ENCODE results near the gene FPGS.

Gene FPGS

DNA sequence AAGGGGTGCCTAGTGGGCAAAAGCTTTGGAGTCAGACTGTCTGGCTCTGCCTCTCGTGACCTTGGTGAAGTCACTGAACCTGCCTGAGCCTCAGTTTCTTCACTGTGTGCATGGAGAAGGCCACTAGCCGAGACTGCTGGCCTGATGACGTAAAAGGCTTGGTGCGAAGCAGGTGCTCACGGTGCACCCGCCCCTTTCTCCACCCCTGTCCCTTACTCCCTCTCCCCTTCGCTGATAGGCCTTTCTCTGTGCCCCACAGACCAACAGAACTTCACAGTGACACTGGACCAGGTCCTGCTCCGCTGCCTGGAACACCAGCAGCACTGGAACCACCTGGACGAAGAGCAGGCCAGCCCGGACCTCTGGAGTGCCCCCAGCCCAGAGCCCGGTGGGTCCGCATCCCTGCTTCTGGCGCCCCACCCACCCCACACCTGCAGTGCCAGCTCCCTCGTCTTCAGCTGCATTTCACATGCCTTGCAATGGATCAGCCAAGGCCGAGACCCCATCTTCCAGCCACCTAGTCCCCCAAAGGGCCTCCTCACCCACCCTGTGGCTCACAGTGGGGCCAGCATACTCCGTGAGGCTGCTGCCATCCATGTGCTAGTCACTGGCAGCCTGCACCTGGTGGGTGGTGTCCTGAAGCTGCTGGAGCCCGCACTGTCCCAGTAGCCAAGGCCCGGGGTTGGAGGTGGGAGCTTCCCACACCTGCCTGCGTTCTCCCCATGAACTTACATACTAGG, 10.4 kb downstream of the FPGS start:
- H3K27me3 ChIP-seq (ENCODE audit: control insufficient read depth, insufficient read depth, low read length, poor library complexity, severe bottlenecking): no peaks in the 10 kb centered on the region
- H3K4me1 ChIP-seq (ENCODE audit: control insufficient read depth, insufficient read depth, low read length): peaks cover 4% of the 10 kb centered on the region
- no peak overlapping the region for H3K4me3 ChIP-seq (ENCODE audit: insufficient read depth, low read depth, low read length)
- WGBS, 2 experiments: 93 to 95% methylated on average over 19 of the region's 19 CpGs
- no peaks in the 10 kb centered on the region for H3K9me3 ChIP-seq (ENCODE audit: control insufficient read depth, low read length)
- H3K27ac ChIP-seq (ENCODE audit: insufficient read depth, low read depth, low read length, poor library complexity, severe bottlenecking): no peak overlapping the region
- H3K36me3 ChIP-seq (ENCODE audit: control insufficient read depth, insufficient read depth, low read length): peaks cover 10% of the 10 kb centered on the region

DNA sequence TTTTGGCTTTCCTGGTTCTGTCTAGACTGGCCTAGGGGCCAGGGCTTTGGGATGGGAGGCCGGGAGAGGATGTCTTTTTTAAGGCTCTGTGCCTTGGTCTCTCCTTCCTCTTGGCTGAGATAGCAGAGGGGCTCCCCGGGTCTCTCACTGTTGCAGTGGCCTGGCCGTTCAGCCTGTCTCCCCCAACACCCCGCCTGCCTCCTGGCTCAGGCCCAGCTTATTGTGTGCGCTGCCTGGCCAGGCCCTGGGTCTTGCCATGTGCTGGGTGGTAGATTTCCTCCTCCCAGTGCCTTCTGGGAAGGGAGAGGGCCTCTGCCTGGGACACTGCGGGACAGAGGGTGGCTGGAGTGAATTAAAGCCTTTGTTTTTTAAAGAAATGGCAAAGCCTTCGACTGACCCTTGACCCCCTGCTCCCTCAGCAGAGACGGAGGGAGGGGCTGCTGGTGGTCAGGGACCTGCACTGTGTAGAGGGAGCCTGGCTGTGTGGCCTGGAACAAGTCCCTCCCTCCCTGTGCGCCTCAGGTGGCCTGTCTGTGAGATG, 11.1 kb downstream of the FPGS start:
- H3K4me1 ChIP-seq (ENCODE audit: control insufficient read depth, insufficient read depth, low read length): peaks cover 4% of the 10 kb centered on the region
- no peak overlapping the region for H3K27ac ChIP-seq (ENCODE audit: insufficient read depth, low read depth, low read length, poor library complexity, severe bottlenecking)
- H3K36me3 ChIP-seq (ENCODE audit: control insufficient read depth, insufficient read depth, low read length): peaks cover 10% of the 10 kb centered on the region
- H3K9me3 ChIP-seq (ENCODE audit: control insufficient read depth, low read length): no peaks in the 10 kb centered on the region
- WGBS, 2 experiments: 92% methylated on average over 9 of the region's 9 CpGs
- H3K27me3 ChIP-seq (ENCODE audit: control insufficient read depth, insufficient read depth, low read length, poor library complexity, severe bottlenecking): no peaks in the 10 kb centered on the region
- H3K4me3 ChIP-seq (ENCODE audit: insufficient read depth, low read depth, low read length): no peak overlapping the region

DNA sequence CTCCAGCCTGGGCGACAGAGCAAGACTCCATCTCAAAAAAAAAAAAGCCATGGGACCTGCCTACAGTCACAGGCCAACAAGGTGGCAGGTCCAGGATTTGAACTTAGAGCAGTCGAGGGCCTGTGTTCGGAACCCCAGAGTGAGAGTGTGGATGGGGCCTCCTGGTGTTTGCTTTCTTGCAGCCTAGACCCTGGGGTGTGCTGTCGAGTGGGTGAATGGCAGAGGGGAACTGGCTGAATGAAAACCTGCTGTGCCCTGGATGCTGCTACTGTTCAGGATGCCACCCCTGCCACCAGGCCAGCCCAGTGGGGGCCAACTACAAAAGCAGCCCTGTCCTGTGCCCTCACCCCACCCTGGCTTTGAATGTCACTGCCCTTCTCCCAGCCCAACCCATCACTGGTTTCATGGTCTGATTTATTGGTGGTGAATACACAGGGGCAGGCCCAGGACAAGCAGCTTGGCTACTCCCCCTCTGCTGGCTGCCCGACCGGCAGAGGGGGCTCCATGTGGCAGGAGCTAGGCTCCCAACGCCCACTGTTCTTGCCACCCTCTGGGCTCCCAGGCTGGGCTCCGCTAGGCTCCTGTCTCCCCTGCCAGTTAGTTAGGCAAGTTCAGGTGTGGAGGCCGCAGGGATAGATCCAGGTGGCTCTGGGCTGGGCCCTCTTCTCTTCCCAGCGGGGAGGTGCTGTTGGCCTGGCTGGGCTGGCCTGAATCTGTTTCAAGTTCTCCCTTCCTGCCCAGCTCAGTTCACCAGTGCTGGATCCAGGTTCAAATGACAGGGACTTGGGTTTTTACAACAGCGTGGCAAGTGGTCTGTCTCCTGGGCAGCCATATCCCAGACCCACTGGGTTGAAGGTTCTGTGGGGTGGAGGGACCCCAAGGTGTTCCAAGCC, 12.2 kb downstream of the FPGS start:
- Histone ChIP-seq H3K9me3 (ENCODE audit: control insufficient read depth, low read length) (no peaks in the 10 kb centered on the region), H3K27ac (ENCODE audit: insufficient read depth, low read depth, low read length, poor library complexity, severe bottlenecking) (no peak overlapping the region), H3K36me3 (ENCODE audit: control insufficient read depth, insufficient read depth, low read length) (peaks cover 10% of the 10 kb centered on the region), H3K4me3 (ENCODE audit: insufficient read depth, low read depth, low read length) (no peak overlapping the region), H3K27me3 (ENCODE audit: control insufficient read depth, insufficient read depth, low read length, poor library complexity, severe bottlenecking) (no peaks in the 10 kb centered on the region), H3K4me1 (ENCODE audit: control insufficient read depth, insufficient read depth, low read length) (peaks cover 3% of the 10 kb centered on the region)
- WGBS, 2 experiments: 92% methylated on average over 11 of the region's 11 CpGs

DNA sequence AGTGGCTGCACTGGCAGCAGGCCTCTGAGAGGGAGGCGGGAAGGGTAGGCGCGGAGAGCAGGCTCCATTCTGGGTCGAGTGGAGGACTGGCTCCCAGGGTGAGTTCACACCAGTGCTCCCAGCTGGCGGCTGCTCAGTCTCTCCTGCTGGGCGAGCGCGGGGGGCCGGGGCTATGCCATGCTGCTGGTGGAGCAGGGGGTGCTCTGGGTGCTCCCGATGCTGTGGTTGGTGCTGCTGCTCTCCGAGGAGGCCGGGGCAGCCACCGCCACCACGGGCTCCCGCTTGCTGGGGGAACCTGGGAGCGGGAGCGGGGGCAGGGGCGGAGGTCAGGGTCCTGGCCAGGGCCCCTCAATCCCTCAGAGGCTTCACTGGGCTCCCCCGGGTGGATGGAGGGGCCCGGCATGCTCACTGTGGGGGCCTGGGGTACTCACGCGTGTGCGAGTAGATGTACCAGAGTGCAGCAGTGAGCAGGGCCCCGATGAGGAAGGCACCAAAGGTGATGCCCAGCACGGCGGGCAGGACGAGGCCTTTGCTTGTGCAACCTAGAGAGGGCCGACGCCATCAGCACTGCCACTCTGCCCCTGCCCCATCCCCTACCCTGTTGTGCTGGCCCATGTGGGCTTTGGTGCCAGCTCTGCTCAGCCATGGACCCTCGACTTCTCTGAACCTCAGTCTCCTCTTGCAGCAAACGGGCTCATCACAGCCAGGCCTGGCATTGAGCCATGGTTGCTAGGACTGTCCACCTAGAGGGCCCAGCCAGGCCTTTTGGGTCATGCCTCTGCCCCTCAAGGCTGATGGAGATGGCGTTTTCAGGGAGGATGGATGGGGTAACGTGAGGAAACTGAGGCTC, 13.1 kb downstream of the FPGS start:
- Histone ChIP-seq H3K4me3 (ENCODE audit: insufficient read depth, low read depth, low read length) (no peak overlapping the region), H3K9me3 (ENCODE audit: control insufficient read depth, low read length) (no peaks in the 10 kb centered on the region), H3K27ac (ENCODE audit: insufficient read depth, low read depth, low read length, poor library complexity, severe bottlenecking) (no peak overlapping the region), H3K4me1 (ENCODE audit: control insufficient read depth, insufficient read depth, low read length) (no peaks in the 10 kb centered on the region), H3K36me3 (ENCODE audit: control insufficient read depth, insufficient read depth, low read length) (peaks cover 10% of the 10 kb centered on the region), H3K27me3 (ENCODE audit: control insufficient read depth, insufficient read depth, low read length, poor library complexity, severe bottlenecking) (no peaks in the 10 kb centered on the region)
- 95 to 96% methylated on average over 33 of the region's 33 CpGs for WGBS, 2 experiments

DNA sequence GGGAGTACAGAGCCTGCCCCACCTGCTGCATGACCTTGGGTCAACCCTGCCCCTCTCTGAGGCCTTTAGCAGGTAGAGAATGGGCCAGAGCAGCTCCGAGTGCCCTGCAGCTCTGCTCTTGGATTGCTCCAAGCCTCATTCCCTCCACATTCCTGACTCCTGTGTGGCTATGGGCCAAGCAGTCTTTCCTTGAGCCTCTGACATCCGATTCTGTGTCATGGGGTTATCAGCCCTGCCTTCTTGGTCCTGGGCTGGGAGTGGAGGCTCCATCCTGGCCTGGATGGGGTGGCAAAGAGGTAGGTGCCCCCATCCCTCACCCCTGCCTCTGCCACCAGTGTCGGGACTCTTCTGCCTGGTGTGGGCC, 13.7 kb downstream of the FPGS start:
- 88 to 90% methylated on average over 3 of the region's 3 CpGs for WGBS, 2 experiments
- Histone ChIP-seq H3K27ac (ENCODE audit: insufficient read depth, low read depth, low read length, poor library complexity, severe bottlenecking) (no peak overlapping the region), H3K9me3 (ENCODE audit: control insufficient read depth, low read length) (no peaks in the 10 kb centered on the region), H3K4me3 (ENCODE audit: insufficient read depth, low read depth, low read length) (no peak overlapping the region), H3K36me3 (ENCODE audit: control insufficient read depth, insufficient read depth, low read length) (peaks cover 10% of the 10 kb centered on the region), H3K27me3 (ENCODE audit: control insufficient read depth, insufficient read depth, low read length, poor library complexity, severe bottlenecking) (no peaks in the 10 kb centered on the region), H3K4me1 (ENCODE audit: control insufficient read depth, insufficient read depth, low read length) (no peaks in the 10 kb centered on the region)

DNA sequence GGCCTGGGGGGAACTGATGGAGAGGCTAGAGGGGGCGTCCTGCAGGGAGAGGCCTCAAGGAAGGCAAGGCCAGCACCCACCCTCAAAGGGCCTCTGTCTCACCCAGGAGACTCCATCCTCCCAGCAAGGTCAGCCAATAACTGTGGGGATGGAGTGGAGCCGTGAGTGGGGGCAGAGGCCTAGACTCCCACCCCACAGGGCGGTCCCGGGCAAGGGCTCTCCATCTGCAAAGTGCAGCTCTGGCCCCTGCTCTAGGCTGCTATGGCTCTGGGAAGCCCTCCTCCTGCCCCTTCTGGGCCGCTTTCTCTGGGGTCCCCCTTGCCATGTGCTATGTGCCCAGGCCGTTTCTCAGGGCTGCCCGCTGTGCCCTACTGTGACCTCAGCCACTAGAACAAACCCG, 14.0 kb downstream of the FPGS start:
- H3K4me1 ChIP-seq (ENCODE audit: control insufficient read depth, insufficient read depth, low read length): no peaks in the 10 kb centered on the region
- H3K27ac ChIP-seq (ENCODE audit: insufficient read depth, low read depth, low read length, poor library complexity, severe bottlenecking): no peak overlapping the region

DNA sequence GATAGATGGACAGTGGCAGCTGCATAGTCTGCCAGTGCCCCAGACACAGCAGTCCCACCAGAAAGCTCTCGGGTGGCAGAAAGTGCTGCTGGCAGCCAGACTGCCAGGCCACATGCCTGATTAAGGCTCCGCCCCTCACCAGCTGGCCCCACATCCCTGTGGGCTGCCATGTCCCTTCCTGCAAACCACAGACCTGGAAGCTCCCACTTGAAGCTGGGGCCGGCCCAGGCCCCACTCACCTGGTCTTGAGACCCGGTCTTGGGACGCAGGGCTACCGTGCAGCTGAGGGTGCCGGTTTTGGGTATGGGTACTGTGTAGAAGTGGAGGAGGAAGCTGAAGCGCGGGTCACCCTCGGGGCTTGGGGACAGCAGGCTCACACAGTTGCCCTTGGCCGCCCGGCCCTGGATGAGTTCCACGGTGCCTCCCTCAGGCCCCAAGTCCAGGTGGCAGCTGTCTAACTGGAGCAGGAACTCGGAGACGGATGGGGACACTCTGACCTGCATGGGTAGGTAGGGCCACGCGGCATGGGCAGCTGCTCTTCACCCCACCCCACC, 15.3 kb downstream of the FPGS start:
- no peaks in the 10 kb centered on the region for H3K4me1 ChIP-seq (ENCODE audit: control insufficient read depth, insufficient read depth, low read length)
- no peak overlapping the region for H3K27ac ChIP-seq (ENCODE audit: insufficient read depth, low read depth, low read length, poor library complexity, severe bottlenecking)
- H3K36me3 ChIP-seq (ENCODE audit: control insufficient read depth, insufficient read depth, low read length): peaks cover 8% of the 10 kb centered on the region
- no peaks in the 10 kb centered on the region for H3K9me3 ChIP-seq (ENCODE audit: control insufficient read depth, low read length)
- H3K27me3 ChIP-seq (ENCODE audit: control insufficient read depth, insufficient read depth, low read length, poor library complexity, severe bottlenecking): no peaks in the 10 kb centered on the region
- 94 to 96% methylated on average over 17 of the region's 17 CpGs for WGBS, 2 experiments
- no peak overlapping the region for H3K4me3 ChIP-seq (ENCODE audit: insufficient read depth, low read depth, low read length)

More for the DNA sequence above, 14.0 kb downstream of the FPGS start:
- no peak overlapping the region for H3K4me3 ChIP-seq (ENCODE audit: insufficient read depth, low read depth, low read length)
- H3K36me3 ChIP-seq (ENCODE audit: control insufficient read depth, insufficient read depth, low read length): peaks cover 10% of the 10 kb centered on the region
- no peaks in the 10 kb centered on the region for H3K27me3 ChIP-seq (ENCODE audit: control insufficient read depth, insufficient read depth, low read length, poor library complexity, severe bottlenecking)
- WGBS, 2 experiments: 91 to 92% methylated on average over 8 of the region's 8 CpGs
- H3K9me3 ChIP-seq (ENCODE audit: control insufficient read depth, low read length): no peaks in the 10 kb centered on the region

DNA sequence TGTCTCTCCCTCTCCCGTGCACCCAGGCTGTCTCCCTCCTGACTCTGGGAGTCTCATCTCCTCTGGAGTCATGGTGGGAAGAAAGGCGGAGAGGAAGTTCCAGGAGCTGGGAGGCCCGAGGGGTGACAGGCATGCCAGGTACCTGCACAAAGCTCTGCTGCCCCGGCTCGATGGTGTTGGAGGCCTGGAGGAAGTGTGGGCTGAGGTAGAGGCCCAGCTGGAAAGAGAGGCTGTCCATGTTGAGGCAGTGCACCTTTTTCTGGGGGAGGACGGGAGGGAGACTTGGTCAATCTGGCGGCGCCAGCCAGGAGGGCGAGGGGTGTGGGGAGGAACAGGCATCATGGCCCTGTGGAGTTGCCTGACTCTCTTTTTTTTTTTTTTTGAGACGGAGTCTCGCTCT, 15.9 kb downstream of the FPGS start:
- Histone ChIP-seq H3K4me1 (ENCODE audit: control insufficient read depth, insufficient read depth, low read length) (no peaks in the 10 kb centered on the region), H3K4me3 (ENCODE audit: insufficient read depth, low read depth, low read length) (no peak overlapping the region), H3K36me3 (ENCODE audit: control insufficient read depth, insufficient read depth, low read length) (peaks cover 2% of the 10 kb centered on the region), H3K27me3 (ENCODE audit: control insufficient read depth, insufficient read depth, low read length, poor library complexity, severe bottlenecking) (no peaks in the 10 kb centered on the region), H3K27ac (ENCODE audit: insufficient read depth, low read depth, low read length, poor library complexity, severe bottlenecking) (no peak overlapping the region), H3K9me3 (ENCODE audit: control insufficient read depth, low read length) (no peaks in the 10 kb centered on the region)
- 93 to 97% methylated on average over 9 to 10 of the region's 11 CpGs for WGBS, 2 experiments

DNA sequence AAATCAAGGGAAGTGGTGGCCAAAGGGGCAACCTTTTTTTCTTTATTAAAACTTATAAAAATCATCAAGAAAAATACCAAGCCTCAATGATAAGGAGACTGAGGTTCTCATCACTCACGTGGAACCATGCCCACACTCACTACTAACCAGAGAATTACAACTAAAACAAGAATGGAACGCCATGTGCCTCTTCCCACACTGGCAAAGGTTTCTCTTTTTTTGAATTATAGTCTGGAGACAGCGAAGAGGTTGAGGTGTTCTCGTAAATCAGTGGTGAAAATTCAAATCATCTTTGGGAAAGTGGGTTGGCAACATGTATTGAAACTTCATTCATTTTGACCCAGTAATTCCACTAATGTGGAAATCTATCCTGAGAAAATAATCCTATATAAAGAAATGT, 19.4 kb downstream of the FPGS start:
- 89 to 90% methylated on average over 2 to 4 of the region's 4 CpGs for WGBS, 2 experiments

More for the DNA sequence above, 19.4 kb downstream of the FPGS start:
- Histone ChIP-seq H3K4me3 (ENCODE audit: insufficient read depth, low read depth, low read length) (no peak overlapping the region), H3K36me3 (ENCODE audit: control insufficient read depth, insufficient read depth, low read length) (no peaks in the 10 kb centered on the region), H3K27ac (ENCODE audit: insufficient read depth, low read depth, low read length, poor library complexity, severe bottlenecking) (no peak overlapping the region), H3K4me1 (ENCODE audit: control insufficient read depth, insufficient read depth, low read length) (no peaks in the 10 kb centered on the region), H3K9me3 (ENCODE audit: control insufficient read depth, low read length) (no peaks in the 10 kb centered on the region), H3K27me3 (ENCODE audit: control insufficient read depth, insufficient read depth, low read length, poor library complexity, severe bottlenecking) (peaks cover 13% of the 10 kb centered on the region)
